H1 (cell line): ENCODE measurements around the gene SRPRB. TPM values are rescaled to one million over a fixed set of nuclear protein-coding genes. Genes with fewer than 3 reads are reported as not detected.

Source experiments
- CEBPB ChIP-seq: IDR thresholded peaks from 2 replicates; pipeline ENCODE4 v1.6.1; 2012; ENCODE audit warnings: low read depth, low read length
- CHD2 ChIP-seq: IDR thresholded peaks from 2 replicates; pipeline ENCODE4 v1.6.1; 2012; ENCODE audit warnings: low read length, improper control_type of control experiment
- RBBP5 ChIP-seq: IDR thresholded peaks from 2 replicates; pipeline ENCODE4 v1.7.1; 2012; ENCODE audit warnings: low read depth, mild to moderate bottlenecking, inconsistent platforms, low read length, moderate library complexity, borderline replicate concordance
- ZNF274 ChIP-seq: IDR thresholded peaks from 2 replicates; pipeline ENCODE4 v1.7.0; 2012; ENCODE audit warnings: low read length, borderline replicate concordance; ENCODE audit errors: extremely low read depth
- polyA plus RNA-seq, 7 experiments: library from polyadenylated mRNA; depleted of rRNA in 3 of 7; stranded (reverse) in 5 of 7; unstranded in 2 of 7; fragments of >200 nt in 5 of 7; fragments of 200-250 nt in 2 of 7; gene quantifications; 1 replicate in 5 of 7; 2 replicates in 1 of 7; 4 replicates in 1 of 7; pipeline versions ENCODE4 v1.2.1 to v1.2.3, GENCODE V29; 2011 to 2013; ENCODE audit warnings: missing spikeins in 2 of 7, mixed read lengths in 2 of 7
- total RNA-seq: library from RNA; stranded (reverse); fragmentation: NEBNext Ultra II Directional; extraction: Animal tissue kit (Norgen Biotek cat#: 25700); gene quantifications from 2 replicates; pipeline ENCODE4 v1.2.1, GENCODE V29; 2021
- TF ChIP-seq, protein P1 (sequence below): IDR thresholded peaks from 2 replicates; pipeline ENCODE4 v1.6.1; 2012; ENCODE audit warnings: inconsistent platforms

SRPRB gene
- total and polyA plus RNA-seq, 2 of the 8 experiments (the other 6 are each of a cell fraction or from before 2014, with no cell fraction given), result 15.9 to 49.8 TPM

- TF ChIP-seq, protein P1, sequence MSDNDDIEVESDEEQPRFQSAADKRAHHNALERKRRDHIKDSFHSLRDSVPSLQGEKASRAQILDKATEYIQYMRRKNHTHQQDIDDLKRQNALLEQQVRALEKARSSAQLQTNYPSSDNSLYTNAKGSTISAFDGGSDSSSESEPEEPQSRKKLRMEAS, result no peak
- TF ChIP-seq ZNF274, result no peak
- no peak for TF ChIP-seq RBBP5
- TF ChIP-seq CHD2, result no peak
- TF ChIP-seq CEBPB, result no peak
Measured at GRCh38 chr3:133835961-133836360, 30.3 kb downstream of the SRPRB start (continued).
